Ishikawa (cell line): ENCODE measurements around the gene CFAP46.

Experiments used
- CEBPB ChIP-seq: IDR thresholded peaks from 2 replicates; pipeline ENCODE4 v1.6.1; 2012
- CREB1 ChIP-seq: IDR thresholded peaks from 2 replicates; pipeline ENCODE4 v1.6.1; 2012; ENCODE audit warnings: low read depth
- EP300 ChIP-seq: IDR thresholded peaks from 2 replicates; pipeline ENCODE4 v1.6.1; 2012; ENCODE audit warnings: borderline replicate concordance
- FOXM1 ChIP-seq: IDR thresholded peaks from 2 replicates; pipeline ENCODE4 v1.6.1; 2012; ENCODE audit warnings: low read depth, borderline replicate concordance
- NFIC ChIP-seq: IDR thresholded peaks from 2 replicates; pipeline ENCODE4 v1.6.1; 2012
- RAD21 ChIP-seq: IDR thresholded peaks from 2 replicates; pipeline ENCODE4 v1.6.1; 2012; ENCODE audit warnings: low read depth
- TAF1 ChIP-seq: IDR thresholded peaks from 2 replicates; pipeline ENCODE4 v1.6.1; 2012; ENCODE audit warnings: low read depth, mild to moderate bottlenecking
- TCF12 ChIP-seq: IDR thresholded peaks from 2 replicates; pipeline ENCODE4 v1.6.1; 2012; ENCODE audit warnings: low read depth
- TEAD4 ChIP-seq: IDR thresholded peaks from 2 replicates; pipeline ENCODE4 v1.6.1; 2012
- YY1 ChIP-seq: IDR thresholded peaks from 2 replicates; pipeline ENCODE4 v1.6.1; 2012; ENCODE audit warnings: low read depth
- ZBTB7A ChIP-seq: IDR thresholded peaks from 2 replicates; pipeline ENCODE4 v1.6.1; 2012; ENCODE audit warnings: low read depth
- TF ChIP-seq, protein P1 (sequence below): IDR thresholded peaks from 2 replicates; pipeline ENCODE4 v1.6.1; 2012
- TF ChIP-seq, protein P2 (sequence below): IDR thresholded peaks from 2 replicates; pipeline ENCODE4 v1.6.1; 2012; ENCODE audit warnings: low read depth, mild to moderate bottlenecking
- TF ChIP-seq, protein P3 (sequence below): IDR thresholded peaks from 2 replicates; pipeline ENCODE4 v1.6.1; 2012

CFAP46 gene

DNA sequence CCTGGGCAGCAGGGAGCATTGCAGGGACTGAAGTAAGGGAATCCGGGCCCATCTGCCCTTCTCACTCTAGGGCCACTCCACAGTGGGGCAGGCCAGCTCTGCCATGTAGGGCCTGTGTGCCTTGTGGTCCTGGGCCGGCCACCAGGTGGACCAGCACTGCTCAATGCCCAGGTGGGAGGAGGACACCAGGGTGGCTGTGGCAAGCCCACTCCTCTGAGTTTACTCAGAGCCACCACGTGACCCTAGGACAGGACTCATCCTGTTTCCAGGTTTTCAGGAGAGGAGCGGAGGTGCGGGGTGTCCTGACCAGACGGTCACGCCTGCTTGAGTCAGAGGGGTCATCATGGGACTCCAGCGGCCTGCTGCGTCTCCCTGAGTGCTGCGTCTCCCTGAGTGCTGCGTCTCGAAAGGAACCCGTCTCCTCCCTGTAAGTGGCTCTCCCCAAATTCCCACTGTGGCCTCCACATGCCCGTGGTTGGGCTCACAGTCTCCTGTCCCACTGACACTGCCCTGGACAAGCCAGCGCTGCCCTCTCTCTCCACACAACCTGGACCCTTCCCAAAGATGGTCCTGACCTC is 2.9 kb downstream of the CFAP46 start:
- TF ChIP-seq, protein P1, sequence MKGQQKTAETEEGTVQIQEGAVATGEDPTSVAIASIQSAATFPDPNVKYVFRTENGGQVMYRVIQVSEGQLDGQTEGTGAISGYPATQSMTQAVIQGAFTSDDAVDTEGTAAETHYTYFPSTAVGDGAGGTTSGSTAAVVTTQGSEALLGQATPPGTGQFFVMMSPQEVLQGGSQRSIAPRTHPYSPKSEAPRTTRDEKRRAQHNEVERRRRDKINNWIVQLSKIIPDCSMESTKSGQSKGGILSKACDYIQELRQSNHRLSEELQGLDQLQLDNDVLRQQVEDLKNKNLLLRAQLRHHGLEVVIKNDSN: no peak
- TF ChIP-seq TCF12: no peak

DNA sequence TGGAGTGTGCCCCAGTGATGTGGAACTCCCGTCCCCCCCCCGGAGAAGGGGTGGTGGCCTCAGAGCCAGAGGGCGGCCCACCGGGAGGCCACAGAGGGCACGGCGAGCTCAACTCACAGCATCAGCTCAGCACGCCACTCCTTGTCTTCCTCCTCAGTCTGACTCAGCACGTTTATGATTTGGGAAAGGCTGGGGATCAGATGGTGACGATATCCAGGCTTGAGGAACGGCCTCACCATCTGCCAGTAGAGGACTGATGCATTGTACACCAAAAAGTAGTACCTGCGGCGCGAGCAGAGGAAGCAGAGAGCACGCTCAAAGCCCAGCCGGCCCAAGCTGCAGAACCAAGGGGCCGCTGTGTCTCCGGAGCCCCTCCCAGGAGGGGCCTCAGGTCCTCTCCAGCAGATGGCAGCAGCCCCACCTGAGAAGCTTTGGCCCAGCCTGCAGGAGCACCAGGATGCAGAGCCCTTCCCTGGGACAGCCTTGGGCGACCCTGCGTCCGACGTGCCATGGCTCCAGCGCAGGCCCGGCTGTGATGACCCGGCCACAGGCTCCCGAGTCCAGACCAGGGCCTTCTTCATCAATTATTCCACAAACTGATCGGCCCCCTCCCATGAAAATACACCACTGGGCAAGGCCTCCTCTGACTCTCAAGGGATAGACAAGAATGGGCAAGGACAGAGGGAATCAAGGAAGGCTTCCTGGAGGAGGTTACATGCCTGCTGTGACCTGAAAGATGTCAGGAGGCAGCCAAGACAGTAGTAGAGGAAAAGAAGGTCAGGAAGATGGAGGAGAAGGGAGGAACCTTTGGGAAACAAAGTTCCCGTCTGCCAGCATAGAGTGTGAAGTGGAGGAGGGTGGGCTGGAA is 3.7 kb downstream of the CFAP46 start:
- TF ChIP-seq TCF12 (no peak), CEBPB (no peak), FOXM1 (no peak), RAD21 (peak; percentile 48), EP300 (no peak), CREB1 (no peak), ZBTB7A (no peak)
- TF ChIP-seq, protein P2, sequence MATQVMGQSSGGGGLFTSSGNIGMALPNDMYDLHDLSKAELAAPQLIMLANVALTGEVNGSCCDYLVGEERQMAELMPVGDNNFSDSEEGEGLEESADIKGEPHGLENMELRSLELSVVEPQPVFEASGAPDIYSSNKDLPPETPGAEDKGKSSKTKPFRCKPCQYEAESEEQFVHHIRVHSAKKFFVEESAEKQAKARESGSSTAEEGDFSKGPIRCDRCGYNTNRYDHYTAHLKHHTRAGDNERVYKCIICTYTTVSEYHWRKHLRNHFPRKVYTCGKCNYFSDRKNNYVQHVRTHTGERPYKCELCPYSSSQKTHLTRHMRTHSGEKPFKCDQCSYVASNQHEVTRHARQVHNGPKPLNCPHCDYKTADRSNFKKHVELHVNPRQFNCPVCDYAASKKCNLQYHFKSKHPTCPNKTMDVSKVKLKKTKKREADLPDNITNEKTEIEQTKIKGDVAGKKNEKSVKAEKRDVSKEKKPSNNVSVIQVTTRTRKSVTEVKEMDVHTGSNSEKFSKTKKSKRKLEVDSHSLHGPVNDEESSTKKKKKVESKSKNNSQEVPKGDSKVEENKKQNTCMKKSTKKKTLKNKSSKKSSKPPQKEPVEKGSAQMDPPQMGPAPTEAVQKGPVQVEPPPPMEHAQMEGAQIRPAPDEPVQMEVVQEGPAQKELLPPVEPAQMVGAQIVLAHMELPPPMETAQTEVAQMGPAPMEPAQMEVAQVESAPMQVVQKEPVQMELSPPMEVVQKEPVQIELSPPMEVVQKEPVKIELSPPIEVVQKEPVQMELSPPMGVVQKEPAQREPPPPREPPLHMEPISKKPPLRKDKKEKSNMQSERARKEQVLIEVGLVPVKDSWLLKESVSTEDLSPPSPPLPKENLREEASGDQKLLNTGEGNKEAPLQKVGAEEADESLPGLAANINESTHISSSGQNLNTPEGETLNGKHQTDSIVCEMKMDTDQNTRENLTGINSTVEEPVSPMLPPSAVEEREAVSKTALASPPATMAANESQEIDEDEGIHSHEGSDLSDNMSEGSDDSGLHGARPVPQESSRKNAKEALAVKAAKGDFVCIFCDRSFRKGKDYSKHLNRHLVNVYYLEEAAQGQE: no peak

DNA sequence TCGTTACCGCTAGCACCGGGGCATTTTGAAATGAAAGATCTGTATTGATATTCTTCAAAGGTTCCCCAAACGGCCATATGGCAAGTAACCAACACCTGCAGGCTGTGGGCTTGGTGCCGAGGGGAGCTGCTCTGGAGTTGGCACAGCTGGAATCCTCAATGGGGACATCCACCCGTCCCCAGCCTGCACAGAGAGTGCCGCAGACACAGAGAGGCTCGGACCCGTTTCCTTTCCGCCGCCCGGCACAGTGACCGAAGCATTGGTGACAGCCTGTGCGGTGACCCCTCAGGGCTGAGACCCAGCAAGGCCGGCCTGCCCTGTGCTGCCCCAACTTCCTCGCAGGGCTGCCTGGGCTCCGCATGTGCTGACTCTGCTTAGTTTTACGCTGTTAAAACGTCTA is 4.5 kb downstream of the CFAP46 start:
- TF ChIP-seq EP300 (no peak), CEBPB (no peak), TEAD4 (no peak), ZBTB7A (no peak), TAF1 (no peak)
- TF ChIP-seq, protein P1: no peak

DNA sequence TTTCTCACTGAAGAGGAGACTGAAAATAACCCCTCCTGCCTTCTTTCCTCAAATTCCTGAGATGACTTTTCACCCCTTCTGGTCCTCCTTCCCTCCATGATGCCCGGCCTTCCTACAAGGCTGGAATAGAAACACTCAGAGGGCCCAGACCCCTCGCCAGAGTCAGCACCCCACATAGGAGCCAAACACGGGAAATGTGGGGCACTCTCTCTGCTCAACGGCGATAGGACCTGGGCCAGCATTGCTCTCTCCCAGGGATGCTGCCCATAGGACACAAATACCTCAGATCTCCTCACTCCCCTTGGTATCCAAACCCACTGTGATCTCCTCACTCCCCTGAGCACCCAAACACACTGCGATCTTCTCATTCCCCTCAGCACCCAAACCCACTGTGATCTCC is 7.4 kb downstream of the CFAP46 start:
- TF ChIP-seq ZBTB7A: no peak
- TF ChIP-seq FOXM1: no peak
- no peak for TF ChIP-seq TCF12
- no peak for TF ChIP-seq EP300
- no peak for TF ChIP-seq CEBPB
- no peak for TF ChIP-seq NFIC
- no peak for TF ChIP-seq TAF1
- no peak for TF ChIP-seq TEAD4
- TF ChIP-seq, protein P1: no peak
- TF ChIP-seq, protein P2: no peak
- TF ChIP-seq YY1: no peak
- TF ChIP-seq RAD21: no peak

DNA sequence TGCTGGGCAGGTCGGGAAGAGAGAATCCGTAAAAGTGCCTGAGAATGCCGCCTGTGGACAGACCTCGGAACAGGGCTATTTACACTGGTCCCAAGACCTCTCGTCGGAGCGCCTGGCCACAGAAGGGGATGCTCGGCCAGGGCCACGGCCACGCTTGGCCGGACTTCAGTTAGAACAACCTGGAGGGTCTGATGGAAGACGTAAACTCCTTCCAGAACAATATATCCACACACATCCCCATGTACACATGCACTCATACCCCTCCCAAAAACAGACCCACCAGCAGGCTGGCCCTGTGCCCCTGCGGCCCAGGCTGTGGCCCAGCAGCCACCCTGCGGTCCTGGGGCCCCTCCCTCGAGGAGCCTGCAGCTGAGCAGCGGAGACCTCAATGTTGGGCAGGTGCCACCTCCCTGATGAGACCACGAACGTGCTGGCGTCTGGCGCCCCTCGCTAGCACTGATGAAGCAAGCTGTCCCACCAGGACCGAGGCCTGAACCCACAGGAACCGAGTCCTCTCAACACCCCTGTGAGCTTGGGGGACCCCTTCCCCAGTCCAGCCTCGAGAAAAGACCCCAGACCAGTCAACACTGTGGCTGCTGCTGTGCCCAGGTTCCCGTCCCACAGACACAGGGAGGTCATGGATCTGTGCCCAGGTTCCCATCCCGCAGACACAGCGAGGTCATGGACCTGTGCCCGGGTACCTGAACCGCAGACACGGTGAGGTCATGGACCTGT is 8.9 kb downstream of the CFAP46 start:
- TF ChIP-seq RAD21: no peak
- TF ChIP-seq TEAD4: no peak
- TF ChIP-seq CEBPB: no peak
- no peak for TF ChIP-seq YY1
- no peak for TF ChIP-seq TCF12
- TF ChIP-seq EP300: no peak
- TF ChIP-seq TAF1: no peak
- TF ChIP-seq, protein P1: no peak
- no peak for TF ChIP-seq CREB1
- TF ChIP-seq, protein P2: no peak
- TF ChIP-seq, protein P3, sequence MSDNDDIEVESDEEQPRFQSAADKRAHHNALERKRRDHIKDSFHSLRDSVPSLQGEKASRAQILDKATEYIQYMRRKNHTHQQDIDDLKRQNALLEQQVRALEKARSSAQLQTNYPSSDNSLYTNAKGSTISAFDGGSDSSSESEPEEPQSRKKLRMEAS: no peak
